Umbilical cord (tissue), 2 donors: ENCODE measurements around the gene CDK19. TPM values are rescaled to one million over a fixed set of nuclear protein-coding genes. Genes with fewer than 3 reads are reported as not detected.
"Not testable (repeated sequence)": the region's sequence is repeated elsewhere in the genome, so short reads cannot be mapped to it uniquely, and the experiment has no call there.

ENCODE experiments used
- DNase-seq: peaks from one replicate; pipeline ENCODE4 v3.0.0-alpha.2; 2015; ENCODE audit warnings: low spot score
- total RNA-seq: library from RNA; depleted of rRNA; stranded (reverse); fragments of >200 nt; gene quantifications from one replicate; pipeline ENCODE4 v1.2.3, GENCODE V29; 2014; ENCODE audit warnings: low replicate concordance; ENCODE audit not compliant: insufficient read depth

CDK19 gene
- total RNA-seq, 1 donor from 2014 or later = 18.8 TPM

DNA sequence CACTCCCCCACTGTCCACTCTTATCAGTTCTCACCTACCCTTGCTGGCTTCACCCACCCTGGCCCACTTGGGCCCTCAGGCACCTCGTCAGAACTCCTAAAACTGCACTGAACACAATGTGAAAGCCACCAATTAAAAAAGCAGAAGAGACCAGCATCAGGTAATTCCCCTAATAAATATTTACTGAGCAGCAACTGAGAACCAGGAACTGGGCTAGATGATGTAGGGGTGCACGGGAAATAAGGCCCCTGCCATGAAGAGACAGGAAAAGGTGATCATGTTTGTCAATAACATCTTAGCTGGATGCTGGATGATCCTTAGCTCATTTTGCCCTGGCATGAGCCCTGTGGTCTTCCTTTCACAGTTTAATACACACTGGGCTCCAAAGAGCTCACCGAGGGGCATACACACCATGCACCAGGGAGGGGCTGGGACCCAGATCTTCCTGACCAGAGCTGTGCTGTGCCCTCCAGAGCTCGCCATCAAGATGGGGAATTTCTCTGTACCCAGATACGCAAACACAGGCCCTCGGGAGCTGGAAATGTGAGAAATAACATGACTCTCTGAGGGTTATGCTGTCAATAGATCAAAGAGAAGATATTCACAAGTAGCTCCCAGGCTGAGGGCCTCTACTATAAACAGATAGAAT lies 225.3 kb downstream of the CDK19 start:
- no peak for DNase-seq

DNA sequence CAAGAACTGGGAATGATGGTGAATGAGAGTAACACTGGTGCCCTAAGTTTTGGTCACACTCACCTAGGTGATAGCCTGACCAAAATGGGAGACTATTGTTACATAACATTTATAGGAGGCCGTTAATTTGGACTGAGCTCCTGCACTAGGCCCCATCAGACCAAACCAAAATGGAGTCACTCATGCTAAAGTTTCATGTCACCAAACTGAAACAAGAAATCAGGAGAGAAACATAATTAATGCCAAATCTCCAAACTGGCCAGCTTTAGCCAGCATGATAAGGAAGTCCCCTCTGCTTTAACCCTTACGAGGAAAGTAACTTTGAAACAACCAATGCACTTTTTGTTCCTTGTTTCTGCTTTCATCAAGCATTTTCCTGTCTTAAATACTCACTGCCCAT lies 227.9 kb downstream of the CDK19 start:
- DNase-seq = no peak

DNA sequence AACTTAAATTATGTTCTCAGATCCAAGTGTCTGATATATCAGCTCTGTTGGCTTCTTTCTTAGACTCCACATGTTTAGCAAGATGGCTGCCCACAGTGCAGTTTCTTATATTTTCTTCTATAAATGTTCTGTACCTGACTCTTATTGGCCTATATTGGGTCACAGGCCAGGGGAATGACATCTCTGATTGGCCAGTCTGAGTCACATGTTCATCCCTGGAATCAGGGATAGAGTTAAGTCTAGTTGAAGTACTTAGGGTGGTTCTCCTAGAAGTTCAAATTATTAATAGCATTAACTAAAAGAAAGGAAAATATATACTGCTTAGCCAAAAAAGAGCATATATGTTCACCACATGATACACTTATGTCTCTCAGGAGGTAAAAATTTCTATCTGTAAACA lies 233.6 kb downstream of the CDK19 start:
- no peak for DNase-seq

DNA sequence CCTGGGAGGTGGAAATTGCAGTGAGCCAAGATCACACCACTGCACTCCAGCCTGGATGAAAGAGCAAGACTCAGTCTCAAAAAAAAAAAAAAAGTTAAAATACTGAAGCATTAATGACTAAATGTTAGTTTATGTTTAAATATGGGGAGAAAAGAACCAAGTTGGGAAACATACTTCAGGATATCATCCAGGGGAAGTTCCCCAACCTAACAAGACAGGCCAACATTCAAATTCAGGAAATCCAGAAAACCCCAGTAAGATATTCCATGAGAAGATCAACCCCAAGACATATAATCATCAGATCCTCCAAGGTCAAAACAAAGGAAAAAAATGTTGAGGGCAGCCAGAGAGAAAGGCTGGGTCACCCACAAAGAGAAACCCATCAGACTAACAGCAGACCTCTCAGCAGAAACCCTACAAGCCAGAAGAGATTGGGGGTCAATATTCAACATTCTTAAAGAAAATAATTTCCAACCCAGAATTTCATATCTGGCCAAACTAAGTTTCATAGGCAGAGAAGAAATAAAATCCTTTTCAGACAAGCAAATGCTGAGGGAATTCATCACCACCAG lies 237.6 kb downstream of the CDK19 start:
- not testable (repeated sequence) for DNase-seq

DNA sequence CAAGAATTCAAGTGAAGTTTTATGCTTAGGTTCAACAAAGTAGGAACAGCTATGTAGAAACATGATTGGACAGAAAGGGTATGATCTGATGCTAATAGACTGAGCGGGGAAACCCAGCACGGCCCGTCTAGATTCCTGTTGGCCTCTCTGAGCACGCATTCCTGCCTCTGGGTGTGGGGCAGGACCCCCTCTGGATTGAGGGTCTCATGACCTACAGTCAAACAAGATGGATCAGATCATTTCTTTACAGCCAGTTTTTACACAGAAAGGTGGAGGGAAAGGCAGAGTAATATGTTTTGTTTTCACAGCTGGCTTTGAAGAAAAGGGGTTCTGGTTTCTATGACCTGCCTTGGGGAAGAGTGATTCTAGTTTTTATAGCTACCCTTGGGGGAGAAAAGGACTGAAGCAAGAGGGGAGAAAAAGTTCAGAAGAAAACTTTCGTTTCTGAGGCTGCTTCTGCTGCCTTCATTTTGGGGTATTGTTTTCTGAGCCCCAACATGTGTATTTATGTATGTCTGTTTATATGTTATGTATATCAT lies 239.3 kb downstream of the CDK19 start:
- DNase-seq = no peak

DNA sequence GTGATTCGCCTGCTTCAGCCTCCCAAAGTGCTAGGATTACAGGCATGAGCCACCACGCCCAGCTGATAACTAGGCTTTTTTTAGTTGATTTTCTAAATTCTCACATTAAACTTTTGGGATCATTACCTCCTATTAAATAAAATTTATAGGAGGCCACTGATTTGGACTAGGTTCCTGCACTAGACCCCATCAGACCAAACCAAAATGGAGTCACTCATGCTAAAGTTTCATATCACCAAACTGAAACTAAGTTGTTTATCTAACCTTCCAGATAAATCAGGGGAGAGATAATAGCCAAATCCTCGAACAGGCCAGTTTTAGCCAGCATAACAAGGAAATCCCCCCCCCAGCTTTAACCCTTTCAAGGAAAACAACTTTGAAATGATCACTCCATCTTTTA lies 240.5 kb downstream of the CDK19 start:
- no peak for DNase-seq

DNA sequence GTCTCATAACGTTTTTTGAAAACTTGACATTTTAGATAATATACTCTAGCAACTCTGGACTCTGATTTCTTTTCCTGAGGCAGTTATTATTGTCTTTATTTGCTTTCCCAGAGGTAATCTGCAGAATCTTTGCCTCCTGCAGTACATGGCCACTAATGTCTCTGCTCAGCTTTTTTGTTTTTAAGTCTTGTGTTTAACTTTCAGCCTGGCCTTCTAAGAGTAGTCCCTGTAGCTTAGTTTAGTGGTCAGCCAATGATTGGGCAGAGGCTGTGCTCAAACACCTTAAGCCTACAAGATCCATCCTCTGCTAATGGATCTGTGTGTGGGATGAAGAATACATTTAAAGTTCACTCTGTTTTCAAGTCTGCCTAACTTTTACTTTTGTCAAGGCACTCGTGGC lies 241.7 kb downstream of the CDK19 start:
- DNase-seq = no peak

DNA sequence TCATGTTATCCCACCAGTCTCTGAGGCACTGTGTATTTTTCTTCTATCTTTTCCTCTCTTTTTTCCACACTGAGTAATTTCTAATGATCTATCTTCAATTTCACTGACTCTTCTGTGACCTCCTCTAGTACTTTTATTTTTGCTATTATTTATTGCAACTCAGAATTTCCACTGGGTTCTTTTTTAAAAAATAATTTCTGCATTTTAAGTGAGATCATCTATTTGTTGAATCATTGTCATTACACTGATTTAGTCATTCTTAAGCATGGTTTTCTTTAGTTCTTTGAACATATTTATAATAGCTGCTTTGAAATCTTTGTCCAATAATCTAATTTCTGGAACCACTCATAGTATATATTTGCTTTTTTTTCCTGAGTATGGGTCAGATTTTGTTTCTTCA lies 242.1 kb downstream of the CDK19 start:
- no peak for DNase-seq

DNA sequence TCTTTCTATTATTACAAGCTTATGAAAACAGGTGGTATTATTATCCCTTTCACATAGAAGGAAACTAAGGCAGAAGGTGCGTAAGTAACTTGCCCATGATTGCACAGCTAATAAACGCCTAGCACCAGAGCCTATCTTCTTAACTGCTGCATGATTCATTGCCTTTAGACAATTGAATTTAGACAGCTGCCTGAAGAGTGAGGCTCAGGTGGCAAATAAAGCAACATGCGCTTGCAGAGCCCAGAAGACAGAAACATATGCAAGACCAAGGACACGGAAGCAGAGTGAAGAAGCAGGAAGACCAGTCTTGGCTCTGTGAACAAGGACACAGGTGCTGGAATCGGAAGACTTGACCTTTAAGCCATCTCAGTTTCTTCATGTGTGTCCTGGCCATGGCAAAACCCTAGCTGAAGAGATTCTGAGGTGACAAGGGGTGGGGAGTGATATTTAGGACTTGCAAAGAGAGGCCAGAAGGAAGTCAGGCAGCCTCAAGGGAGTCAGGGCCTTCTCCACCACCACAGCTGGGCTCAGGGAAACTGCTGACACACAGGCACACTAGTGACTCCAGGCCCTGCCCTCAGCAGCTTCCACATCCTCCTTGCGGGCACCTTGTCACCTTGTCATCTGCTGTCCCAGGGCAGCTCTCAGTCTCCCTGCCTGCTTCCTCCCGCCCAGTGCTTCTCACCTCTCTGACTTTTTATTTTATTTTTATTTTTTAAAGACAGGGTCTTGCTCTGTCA lies 247.1 kb downstream of the CDK19 start:
- DNase-seq = no peak

DNA sequence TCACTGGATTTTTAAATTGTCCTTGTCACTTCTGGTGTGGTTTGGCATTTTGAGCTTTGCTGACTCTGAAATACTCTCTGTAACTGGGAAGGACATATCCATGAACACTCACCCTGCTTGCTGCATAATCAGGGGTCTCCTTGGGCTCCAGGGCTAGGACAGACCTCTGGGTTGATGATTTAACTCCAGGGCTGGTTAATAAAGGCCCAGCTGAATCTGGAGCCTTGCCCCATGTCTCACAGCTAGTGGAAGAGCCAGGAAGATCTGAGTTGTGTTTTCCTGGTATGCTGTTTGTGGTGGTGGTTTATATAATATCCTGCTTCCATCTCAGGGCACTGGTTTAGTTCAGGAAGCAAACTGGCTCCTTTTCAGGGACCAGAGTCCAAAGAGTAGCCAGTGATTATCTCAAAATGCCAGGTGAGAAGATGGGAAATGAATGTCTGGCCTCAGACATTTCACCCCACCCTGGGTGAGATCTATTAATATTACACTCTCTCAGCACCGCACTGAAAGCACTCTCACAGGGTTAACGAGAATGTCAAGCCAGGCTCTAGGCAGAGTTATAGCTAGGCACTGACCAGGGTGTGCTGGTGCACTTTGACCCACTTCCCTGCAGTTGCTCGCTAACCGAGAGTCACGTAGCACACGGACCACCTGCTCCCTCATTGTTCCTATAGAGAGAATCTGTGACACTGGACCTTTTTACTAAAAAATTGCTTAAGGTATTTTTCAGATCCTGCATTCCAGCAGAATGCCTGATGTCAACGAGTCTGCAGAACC lies 248.7 kb downstream of the CDK19 start:
- DNase-seq = peak; percentile 25

DNA sequence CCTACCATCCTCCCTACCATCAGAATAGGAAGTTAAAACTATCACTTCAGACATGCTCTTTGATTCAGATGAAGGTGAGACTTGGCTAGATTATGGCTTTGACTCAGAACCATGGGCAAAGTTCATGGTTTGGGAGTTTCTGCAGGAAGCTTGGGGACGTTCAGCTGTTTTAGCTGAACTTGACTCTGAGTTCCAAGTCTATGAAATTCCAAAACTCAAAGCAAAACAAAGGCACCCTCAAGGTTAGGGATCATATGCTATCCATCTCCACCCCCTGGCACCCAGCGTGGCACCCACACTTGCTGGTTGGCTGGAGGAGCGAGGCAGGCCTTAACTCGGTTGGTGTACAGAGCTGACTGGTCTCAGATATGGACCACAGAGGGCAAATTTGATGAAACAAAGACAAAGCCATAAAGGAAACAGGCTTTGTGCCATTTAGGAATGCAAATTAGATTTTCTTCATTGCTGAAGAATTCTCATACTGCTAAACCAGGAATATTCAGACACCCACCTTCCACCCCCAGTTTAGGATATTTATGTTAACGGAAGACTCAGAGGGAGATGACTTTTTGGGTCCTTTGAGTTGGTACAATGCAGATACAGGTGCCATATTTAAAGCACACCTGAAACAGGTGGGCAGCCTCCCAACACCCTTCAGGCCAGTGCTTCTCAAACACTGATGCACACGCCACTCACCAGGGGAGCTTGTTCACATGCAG lies 250.4 kb downstream of the CDK19 start:
- DNase-seq = no peak

DNA sequence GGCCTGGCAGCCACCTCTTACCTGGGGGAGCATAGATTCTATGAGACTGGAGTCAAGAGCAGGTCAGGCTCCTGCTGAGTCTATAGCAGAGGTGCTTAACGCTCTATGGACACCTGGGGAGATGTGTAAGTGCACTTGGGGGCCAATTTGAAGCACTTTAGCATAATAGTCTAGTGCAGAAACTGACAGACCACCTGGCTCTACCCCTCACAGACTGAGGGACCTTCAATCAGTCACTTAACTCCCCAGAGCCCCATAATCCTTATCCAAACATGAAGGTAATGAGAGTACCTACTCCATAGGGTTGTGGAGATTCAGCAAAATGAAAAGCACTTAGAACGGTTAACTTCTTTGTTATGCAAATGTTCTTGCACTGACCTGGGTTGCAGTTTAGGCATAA lies 251.6 kb downstream of the CDK19 start:
- DNase-seq = no peak

DNA sequence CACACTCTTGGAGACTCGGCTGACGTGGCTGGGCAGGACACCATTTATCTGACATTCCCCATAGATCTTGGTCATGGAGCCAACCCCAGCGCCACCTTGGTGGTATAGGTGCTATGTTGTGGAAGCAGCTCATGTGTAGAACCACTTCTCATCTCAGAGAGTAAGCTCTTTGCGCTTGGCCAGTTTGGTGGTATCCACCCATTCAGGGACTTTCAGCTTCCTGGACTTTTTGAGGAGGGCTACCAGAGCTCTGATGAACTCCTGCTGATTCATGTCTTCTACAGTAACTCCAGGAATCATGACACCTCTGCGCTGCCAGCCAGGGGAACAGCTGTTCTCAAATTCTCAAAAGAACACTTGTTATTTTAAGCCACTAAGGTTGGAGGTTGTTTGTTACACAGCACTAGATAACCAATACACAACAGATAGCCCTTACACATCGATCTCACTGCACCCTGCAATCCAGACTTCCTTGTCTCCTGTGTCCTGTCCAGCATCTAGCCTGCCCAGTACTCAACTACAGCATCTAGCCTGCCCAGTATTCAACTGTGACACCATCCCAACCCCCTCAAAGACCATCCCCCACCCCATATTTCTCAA lies 252.9 kb downstream of the CDK19 start:
- no peak for DNase-seq

DNA sequence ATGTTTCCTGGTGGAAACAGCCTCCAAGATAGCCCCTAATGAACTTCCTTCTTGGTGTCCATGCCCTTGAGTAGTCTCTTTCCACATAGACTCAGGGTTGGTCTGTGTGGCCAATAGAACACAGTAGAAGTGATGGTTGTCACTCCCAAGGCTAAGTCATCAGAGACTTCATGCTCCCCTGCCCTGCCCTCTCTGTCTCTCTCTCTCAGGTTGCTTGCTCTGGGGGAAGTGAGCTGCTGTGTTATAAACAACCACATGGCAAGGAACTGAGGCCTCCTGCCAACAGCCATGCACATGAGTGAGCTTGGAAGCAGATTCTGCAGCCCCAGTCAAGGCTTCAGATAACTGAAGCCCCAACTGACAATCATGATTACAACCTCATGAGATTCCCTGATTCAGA lies 253.6 kb downstream of the CDK19 start:
- DNase-seq = no peak

DNA sequence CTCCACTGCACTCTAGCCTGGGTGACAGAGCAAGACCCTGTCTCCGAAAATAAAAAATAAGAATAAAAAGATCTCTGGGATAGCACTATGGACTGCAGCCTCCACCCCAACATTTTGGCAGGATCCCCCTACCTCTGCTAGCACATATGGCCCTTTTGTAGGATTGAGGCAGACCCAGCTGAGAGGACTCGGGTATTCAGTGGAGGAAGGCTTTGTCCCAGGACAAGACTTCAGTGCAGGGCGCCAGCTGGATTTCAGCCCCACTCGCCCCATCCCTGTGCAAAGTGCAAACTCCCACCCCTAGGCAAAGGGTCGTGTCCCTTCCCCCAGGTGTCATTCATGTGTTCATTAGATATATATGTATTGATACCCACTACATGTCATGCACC lies 254.3 kb downstream of the CDK19 start:
- no peak for DNase-seq

DNA sequence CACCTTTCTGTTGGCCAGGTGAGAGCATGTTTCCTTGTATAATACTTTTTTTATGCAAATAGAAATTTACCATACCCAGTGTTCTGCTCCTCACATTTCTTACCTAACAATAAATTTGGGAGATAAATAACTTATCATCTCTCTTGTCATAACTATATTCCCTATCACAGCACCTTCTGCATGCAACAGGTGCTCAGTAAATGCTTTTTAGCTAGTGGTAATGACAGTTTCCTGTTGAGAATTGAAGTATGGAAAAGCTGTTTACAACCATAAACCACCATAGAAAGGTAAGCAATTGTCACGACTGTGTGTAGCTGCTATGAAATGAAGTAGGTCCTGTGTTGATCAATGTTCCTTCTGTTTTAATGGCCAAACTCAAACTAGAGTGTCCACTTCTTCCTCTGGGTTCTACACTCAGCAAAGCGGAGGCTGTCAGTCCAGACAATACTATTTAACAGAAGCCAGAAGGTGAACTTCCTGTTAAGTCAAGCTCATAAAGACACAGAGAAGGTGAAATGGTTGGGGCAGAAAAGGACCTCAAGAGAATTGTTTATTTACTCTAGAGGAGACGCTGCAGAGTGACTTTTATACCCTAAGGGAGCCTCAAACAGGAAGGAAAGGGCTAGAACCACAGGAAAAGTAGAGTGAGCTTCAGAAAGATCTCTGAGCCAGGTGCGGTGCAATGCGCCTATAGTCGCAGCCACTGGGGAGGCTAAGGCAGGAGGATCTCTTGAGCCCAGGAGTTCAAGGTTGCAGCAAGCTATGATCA lies 254.8 kb downstream of the CDK19 start:
- no peak for DNase-seq
